GM19035 (cell line): Measurements from ENCODE around the gene TSSK6.

Experiments used
- ATAC-seq: cut with Tn5 transposase; IDR thresholded peaks from one replicate; pipeline ENCODE4 v1.9.1; 2021; ENCODE audit not compliant: unreplicated experiment

The TSSK6 gene

GRCh38 chr19:19514881-19515641, at the start of gene TSSK6:
Gene TSSK6 (minus strand): TSS chr19:19515548. CDS start chr19:19515427, 121 bp downstream.
- ATAC-seq = no peak

DNA sequence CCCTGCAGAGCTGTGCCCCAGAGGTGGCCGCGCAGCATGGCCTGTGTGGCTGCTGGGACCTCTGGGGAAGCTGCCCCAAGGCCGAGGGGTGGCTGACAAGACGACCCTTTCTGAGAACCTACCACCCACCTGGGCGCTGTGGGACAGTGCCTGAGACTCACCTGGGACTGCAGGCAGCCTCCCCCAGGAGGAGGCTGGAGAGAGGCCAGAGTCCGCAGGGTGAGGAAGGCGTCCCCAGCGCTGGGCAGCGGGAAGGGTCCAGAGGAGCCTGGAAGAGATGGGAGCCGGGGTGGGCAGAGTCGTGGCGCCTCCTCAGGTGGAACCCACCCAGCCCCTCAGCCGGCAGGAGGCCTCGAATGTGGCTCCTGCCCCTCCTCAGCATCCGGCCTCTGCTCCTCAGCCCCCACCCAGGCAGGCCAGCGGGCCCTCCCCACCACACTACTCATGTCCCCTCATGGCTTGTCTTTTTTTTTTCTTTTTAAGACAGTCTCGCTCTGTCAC, 48.0 kb upstream of the TSSK6 start:
- ATAC-seq = no peak

DNA sequence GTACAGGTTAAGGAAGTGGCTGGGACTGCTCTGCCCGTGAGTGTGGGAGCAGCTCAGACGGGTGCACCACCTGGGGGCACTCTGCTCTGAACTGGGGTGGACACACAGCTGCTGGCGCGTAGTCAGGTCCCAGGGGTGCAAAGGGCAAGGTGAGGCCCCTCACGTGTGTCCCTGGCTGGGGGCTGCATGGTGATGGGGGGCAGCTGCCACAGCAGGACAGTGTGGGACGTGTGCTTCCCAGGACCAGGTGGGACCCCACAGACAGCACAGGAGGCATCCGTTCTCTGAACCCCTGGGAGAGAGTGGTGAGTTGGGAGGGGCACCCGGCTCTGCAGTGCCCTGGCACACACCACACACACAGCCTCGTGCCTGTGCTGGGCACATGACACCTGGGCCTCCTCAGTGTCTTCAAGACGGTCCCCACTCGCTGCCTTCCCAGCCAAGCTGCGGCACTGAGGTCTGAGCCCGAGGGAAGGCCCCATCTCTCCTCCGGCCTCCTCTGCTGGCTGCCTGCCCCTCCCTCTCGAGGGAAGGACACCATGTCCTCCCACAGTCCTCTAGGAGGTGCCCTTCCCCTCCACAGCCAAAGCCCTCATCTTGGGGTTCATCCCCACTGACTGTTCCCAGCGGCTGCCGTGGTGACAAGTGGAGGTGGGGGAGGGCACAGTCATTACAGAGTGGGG, 47.5 kb upstream of the TSSK6 start:
- no peak for ATAC-seq

GRCh38 chr19:19561946-19562664, 46.8 kb upstream of the TSSK6 start:
- no peak for ATAC-seq

- no peak for ATAC-seq
Observed at GRCh38 chr19:19559931-19560330, 44.6 kb upstream of the TSSK6 start.

- ATAC-seq = no peak
Observed at GRCh38 chr19:19558636-19559035, 43.3 kb upstream of the TSSK6 start.

DNA sequence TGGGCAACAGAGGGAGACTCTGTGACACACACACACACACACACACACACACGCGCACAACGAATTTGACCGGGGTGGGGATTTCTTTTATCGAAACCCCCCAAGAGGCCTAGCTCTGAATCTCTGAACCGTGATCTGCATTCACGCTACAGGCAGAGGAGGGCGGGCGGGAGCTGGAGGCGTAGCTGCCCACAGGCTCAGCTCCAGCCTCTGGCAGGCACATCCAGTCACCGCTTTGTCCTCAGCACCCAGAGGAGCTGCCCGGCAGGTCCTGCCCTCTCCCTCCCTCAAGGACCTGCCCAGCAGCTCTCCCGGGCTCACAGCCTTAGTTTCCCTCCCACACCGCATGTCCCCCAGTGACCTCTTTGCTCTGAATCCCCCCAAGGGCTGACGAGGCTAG, 42.7 kb upstream of the TSSK6 start:
- no peak for ATAC-seq

- ATAC-seq = no peak
Observed at GRCh38 chr19:19554074-19555023, 39.0 kb upstream of the TSSK6 start.

DNA sequence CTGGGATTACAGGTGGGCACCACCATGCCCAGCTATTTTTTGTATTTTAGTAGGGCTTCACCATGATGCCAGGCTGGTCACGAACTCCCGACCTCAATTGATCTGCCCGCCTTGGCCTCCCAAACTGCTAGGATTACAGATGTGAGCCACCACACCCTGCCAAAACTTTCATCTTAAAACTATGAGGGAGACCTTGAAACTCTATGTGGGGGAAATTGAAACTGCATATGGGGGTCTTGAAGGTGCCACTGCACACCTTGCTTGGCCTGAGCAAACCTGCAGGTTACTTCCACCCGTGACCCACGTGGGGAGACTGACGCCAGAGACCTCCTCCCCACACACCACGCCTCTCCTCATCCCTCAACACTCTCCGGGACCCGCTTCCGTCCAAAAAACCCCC, 38.3 kb upstream of the TSSK6 start:
- ATAC-seq = no peak

- ATAC-seq = no peak
Observed at GRCh38 chr19:19552798-19553197, 37.5 kb upstream of the TSSK6 start.

DNA sequence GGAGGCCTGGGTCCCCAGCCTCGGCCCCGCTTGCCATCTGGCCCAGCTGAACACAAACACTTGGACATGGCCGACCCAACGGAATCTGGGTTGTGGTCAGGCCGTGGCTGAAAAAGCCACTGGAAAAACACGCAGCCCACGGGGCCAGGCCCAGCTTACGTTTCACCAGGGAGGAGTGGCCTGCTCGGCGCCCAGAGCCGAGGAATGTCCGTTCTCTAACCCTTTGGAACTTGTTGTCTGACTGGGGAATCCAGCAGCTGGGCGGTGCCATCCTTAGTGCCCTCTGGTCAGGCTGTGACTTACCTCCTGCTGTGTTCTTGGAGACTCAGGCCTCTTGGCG, 36.5 kb upstream of the TSSK6 start:
- no peak for ATAC-seq

GRCh38 chr19:19550972-19551852, 35.9 kb upstream of the TSSK6 start:
- ATAC-seq = no peak

DNA sequence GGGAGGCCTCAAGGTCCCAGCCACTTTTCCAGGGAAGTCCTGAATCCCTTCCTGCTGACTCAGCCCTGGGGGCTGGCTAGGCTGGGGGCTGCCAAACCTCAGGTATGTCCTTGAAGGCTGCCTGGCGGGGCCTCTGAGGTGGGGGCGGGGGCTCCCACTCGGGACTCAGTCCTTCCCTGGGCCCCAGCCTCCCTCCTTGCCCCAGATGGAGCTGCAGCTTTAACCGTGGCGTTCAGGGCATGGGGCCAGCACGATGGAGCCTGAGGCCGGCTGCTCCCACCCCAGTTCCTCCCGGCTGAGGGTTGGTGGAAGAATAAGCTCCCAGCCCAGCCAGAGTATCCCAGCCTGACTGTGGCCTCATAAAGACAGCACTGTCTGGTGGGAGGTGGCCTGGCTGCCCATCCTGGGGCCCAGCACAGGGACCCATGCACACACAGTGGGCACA, 35.2 kb upstream of the TSSK6 start:
- ATAC-seq = no peak

DNA sequence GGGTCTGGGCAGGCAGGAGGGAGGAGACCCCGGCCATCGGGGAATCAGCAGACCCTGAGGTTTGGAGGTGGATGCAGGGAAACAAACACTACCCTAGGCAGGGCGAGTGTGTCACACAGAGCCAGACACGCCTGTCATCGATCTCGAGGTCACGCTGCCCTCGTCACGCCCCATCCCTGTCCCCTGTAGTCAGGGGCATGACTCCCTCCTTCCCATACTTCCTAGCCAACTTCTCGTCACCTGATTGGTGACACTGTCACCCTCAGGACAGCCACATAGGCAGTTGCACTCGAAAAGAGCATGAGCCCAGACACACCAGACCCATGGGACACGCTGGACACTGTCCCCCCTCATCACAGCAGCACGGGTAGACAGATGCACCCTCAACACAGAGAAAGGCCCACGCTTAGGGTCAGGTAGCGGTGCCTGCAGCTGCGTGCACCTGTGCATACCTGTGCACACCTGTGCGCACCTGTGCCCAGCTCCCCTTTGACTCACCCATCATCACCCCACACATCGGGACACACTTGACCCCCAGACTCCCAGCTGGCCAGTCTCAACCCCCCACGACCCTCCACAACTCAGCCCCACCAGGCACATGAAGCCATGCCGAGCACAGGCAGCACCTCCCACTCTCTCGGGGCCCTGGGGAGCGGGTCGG, 34.6 kb upstream of the TSSK6 start:
- no peak for ATAC-seq

GRCh38 chr19:19548915-19549759, 33.8 kb upstream of the TSSK6 start:
- no peak for ATAC-seq

GRCh38 chr19:19547674-19548336, 32.5 kb upstream of the TSSK6 start:
- ATAC-seq = no peak

DNA sequence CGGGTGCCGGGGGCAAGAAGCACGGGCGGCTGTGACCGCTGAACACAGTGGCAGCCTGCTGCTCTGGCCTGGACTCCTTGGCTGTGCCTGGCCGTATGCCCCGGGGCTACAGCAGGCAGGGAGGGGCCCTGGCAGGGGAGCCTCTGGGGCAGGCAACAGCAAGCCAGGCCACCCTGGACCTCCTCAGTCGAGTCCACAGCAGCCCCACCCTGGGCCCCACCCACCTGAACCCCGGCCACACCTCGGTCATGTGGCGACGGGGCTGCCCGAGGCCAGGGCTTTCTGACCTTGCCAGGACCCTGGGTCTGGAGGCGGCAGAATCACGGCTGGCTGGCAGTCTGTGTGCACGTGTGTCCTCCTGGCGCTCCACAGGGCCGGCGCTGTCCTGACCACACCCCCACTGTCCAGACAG, 31.4 kb upstream of the TSSK6 start:
- ATAC-seq = no peak

GRCh38 chr19:19545707-19546106, 30.4 kb upstream of the TSSK6 start:
- ATAC-seq = no peak
